ENCODE data around the gene VDAC2.
"Not testable (repeated sequence)": the region's sequence is repeated elsewhere in the genome, so short reads cannot be mapped to it uniquely, and the experiment has no call there.

VDAC2 gene

GRCh38 chr10:75199949-75200348 is 10.6 kb upstream of the VDAC2 start:
- not testable (repeated sequence) for DNase-seq (ENCODE audit: low read depth)

DNA sequence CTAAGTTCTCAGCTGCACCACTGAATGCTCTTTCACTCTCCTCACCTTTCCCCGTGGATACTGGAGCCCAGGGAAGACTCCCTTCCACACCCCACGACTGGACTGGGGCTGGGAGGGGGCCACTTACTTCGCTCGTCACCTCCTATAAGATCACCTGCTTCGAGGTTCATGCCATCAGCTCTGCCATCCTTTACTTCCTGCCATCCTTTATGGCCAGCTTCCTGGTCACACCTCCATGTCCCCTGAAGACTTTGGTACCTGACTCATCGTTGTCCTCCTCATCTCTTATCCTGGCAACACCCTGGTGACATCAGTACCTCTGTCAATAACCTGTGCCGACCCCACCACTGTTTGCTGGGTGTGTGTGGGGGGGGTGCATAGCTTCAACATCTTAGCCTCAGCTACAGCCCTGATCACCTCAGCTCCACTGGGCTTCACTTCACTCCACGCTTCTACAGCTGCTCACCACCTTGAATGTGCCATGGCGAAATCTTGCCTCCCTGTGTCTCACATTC is 8.7 kb upstream of the VDAC2 start:
- no peak for DNase-seq (ENCODE audit: low read depth)

DNA sequence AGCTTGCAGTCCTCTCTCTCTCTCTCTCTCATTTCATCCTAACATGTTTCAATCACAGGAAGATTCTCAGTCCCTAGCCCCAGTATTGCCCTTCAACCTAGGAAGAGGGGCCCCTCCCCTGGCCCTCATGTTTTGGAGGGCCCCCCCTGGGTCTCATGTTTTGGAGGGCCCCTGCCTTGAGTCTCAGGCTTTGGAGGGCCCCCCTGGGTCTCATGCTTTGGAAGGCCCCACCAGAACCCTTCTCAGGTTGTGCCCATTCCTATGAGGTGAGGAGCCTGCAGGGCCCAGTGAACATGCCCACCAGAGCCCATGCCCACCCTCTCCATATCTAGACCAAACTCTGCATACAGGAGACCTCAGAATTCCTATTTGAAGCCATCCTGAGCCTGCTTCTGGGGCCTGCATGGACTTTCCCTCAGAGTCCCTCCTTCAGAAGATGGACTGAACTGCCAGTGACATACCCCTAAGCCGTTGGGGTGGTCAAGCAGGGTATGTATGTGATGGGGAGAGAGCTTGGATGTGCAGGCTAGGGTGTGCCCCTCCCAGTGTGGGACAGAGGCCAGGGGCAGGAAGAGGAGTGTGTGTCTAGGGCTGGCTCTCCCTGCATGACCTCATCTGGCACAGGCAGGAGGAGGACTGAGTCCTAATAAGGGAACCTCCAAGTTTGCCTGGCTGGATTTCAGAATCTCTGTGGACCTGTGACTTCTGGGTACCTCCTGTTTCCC is 8.1 kb upstream of the VDAC2 start:
- DNase-seq (ENCODE audit: low read depth) = no peak

- DNase-seq (ENCODE audit: low read depth) = not testable (repeated sequence)
Measured at GRCh38 chr10:75203046-75203620, 7.5 kb upstream of the VDAC2 start.

GRCh38 chr10:75203724-75204123 is 6.9 kb upstream of the VDAC2 start:
- DNase-seq (ENCODE audit: low read depth) = no peak

- DNase-seq (ENCODE audit: low read depth) = no peak
Measured at GRCh38 chr10:75205908-75206307, 4.7 kb upstream of the VDAC2 start.

GRCh38 chr10:75206638-75207037 is 4.0 kb upstream of the VDAC2 start:
- not testable (repeated sequence) for DNase-seq (ENCODE audit: low read depth)

GRCh38 chr10:75207079-75207856 is 3.3 kb upstream of the VDAC2 start:
- DNase-seq (ENCODE audit: low read depth) = no peak

DNA sequence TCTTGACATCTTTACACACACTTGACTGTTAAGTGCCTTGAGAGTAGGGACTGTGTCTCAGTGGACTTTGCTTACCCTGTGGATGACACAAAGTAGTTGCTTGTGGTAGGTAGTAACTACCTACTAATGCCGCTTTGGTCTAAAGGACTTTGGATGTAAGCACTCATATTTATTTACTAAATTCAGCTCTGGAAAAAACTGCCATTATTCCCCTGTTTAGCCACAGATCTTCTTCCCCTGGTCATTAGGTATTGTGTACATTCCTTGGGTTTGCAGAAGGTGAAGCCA is 2.8 kb upstream of the VDAC2 start:
- DNase-seq (ENCODE audit: low read depth) = no peak

GRCh38 chr10:75208181-75208580 is 2.4 kb upstream of the VDAC2 start:
- DNase-seq (ENCODE audit: low read depth) = no peak

- no peak for DNase-seq (ENCODE audit: low read depth)
Measured at GRCh38 chr10:75209086-75209920, 1.3 kb upstream of the VDAC2 start.

- DNase-seq (ENCODE audit: low read depth) = peak; percentile 64
Measured at GRCh38 chr10:75209921-75210281, 695 bp upstream of the VDAC2 start.

- no peak for DNase-seq (ENCODE audit: low read depth)
Measured at GRCh38 chr10:75211007-75211691, 553 bp downstream of the VDAC2 start.

DNA sequence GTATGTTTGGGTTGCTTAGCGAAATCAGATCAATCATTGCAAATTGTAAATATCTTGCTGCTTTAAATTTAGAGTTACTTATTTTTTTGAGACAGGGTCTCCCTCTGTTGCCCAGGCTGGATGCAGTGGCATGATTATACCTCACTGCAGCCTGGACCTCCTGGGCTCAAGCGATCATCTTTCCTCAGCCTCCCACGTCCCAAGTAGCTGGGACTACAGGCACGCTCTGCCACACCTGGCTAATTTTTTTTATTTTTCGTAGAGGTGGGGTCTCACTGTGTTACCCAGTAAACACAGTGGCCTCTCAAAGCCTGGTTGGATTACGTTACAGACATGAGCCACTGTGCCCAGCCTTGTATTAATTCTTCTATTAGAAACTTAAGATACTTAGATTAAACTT is 1.7 kb downstream of the VDAC2 start:
- no peak for DNase-seq (ENCODE audit: low read depth)

- DNase-seq (ENCODE audit: low read depth) = no peak
Measured at GRCh38 chr10:75220274-75220673, 9.7 kb downstream of the VDAC2 start.

DNA sequence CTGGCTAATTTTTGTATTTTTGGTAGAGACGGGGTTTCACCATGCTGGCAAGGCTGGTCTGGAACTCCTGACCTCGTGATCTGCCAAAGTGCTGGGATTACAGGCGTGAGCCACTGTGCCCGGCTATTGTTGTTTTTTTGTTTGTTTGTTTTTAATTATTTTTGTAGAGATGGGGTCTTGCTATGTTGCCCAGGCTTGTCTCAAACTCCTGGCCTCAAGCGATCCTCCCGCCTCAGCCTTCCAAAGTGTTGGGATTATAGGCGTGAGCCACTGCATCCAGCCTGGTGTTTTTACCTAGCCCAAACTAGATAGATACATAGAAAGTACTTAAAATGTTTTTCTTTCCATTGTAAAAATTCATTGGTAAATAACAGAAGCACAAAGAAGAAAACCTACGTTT is 10.9 kb downstream of the VDAC2 start:
- DNase-seq (ENCODE audit: low read depth) = not testable (repeated sequence)

DNA sequence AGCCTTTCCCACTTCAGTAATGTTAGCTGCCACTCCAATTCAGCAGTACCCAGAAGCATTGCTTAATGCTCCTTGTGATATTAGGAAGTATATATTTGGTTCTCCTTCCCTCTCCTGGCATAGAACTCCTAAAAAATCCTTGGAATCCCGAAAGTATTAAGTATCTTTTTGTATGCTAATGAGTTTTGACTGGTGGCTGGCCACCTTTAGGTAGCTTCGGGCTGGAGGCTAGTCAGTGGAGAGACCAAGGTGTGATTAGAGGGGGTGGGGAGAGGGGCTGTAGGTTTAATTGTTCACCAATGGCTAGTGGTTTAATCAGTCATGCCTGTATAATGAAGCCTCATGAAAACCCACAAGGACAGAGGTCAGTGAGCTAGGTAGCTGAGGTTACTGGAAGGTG is 12.9 kb downstream of the VDAC2 start:
- DNase-seq (ENCODE audit: low read depth) = no peak

DNA sequence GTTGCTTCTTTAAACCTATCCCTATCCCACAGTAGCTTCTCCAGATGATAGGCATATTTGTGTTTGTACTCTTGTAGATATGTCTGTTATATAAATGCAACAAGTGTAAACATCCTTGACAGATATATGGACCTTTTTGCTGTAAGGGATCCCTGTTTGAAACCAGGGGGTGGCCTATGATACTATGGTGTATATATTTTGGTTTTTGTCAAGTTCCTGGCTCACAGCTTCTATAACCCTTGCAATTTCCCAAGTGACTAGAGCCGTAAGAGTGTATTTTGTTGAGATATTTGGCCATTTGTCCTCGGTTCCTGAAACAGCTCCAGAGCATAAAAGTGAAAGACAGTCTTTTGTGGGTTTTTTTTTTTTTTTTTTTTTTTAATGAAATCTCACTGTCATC is 15.5 kb downstream of the VDAC2 start:
- no peak for DNase-seq (ENCODE audit: low read depth)

DNA sequence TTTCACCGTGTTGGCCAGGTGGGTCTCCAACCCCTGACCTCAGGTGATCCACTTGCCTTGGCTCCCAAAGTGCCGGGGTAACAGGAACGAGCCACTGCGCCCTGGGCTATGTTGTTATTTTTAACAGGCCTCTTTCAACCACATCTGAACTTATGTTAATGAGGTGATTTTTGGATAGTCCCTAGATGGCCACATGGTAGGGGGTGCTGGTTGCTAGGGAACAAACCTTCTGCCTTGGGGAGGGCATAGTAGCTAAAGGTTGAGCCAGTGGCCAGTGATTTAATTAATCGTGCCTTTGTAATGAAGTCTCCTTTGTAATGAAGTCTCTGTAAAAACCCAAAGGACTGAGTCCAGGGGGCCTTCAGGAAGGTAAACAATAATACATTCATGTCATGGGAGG is 16.1 kb downstream of the VDAC2 start:
- DNase-seq (ENCODE audit: low read depth) = no peak

DNA sequence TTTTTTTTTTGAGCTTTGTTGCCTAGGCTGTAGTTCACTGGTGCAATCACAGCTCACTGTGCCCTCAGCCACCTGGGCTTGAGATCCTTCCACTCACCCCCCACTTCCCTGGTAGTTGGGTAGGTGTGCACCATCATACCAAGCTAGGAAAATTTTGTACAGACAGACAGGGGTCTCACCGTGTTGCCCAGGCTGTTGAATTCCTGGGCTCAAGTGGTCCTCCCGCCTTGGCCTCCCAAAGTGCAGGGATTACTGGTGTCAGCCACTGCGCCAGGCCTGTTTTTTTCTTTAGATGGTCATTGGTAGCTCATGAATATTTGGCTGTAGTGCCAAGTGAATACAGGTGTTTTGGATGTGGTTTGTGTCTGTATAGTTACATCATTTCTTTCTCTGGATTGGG is 17.7 kb downstream of the VDAC2 start:
- DNase-seq (ENCODE audit: low read depth) = no peak

GRCh38 chr10:75228834-75229233 is 18.2 kb downstream of the VDAC2 start:
- no peak for DNase-seq (ENCODE audit: low read depth)

GRCh38 chr10:75229971-75230370 is 19.4 kb downstream of the VDAC2 start:
- DNase-seq (ENCODE audit: low read depth) = no peak

Data from activated T-cell treated with anti-CD3 and anti-CD28 coated beads for 48 hours (primary cell).